GM19043 (cell line): ENCODE data around the gene DAND5.
"Not testable (repeated sequence)": the region's sequence is repeated elsewhere in the genome, so short reads cannot be mapped to it uniquely, and the experiment has no call there.

Experiments used
- ATAC-seq: cut with Tn5 transposase; IDR thresholded peaks from one replicate; pipeline ENCODE4 v1.9.1; 2021; ENCODE audit warnings: low read depth; ENCODE audit not compliant: unreplicated experiment

DAND5 gene

GRCh38 chr19:12965017-12965811 lies 4.2 kb upstream of the DAND5 start:
- no peak for ATAC-seq

GRCh38 chr19:12965812-12966135 lies 3.6 kb upstream of the DAND5 start:
- ATAC-seq: no peak

- no peak for ATAC-seq
Observed at GRCh38 chr19:12967907-12968306, 1.5 kb upstream of the DAND5 start.

GRCh38 chr19:12970070-12970820 lies 869 bp downstream of the DAND5 start:
- no peak for ATAC-seq

GRCh38 chr19:12973236-12973635 lies 3.9 kb downstream of the DAND5 start:
- ATAC-seq: no peak

- ATAC-seq: no peak
Observed at GRCh38 chr19:12974301-12975220, 5.2 kb downstream of the DAND5 start.

GRCh38 chr19:12975221-12975741 lies 5.9 kb downstream of the DAND5 start:
- ATAC-seq: no peak

GRCh38 chr19:12976109-12976508 lies 6.7 kb downstream of the DAND5 start:
- not testable (repeated sequence) for ATAC-seq

- no peak for ATAC-seq
Observed at GRCh38 chr19:12979974-12980373, 10.6 kb downstream of the DAND5 start.

GRCh38 chr19:12982648-12983047 lies 13.3 kb downstream of the DAND5 start:
- ATAC-seq: no peak

GRCh38 chr19:12983091-12983490 lies 13.7 kb downstream of the DAND5 start:
- no peak for ATAC-seq

- no peak for ATAC-seq
Observed at GRCh38 chr19:12983542-12984142, 14.3 kb downstream of the DAND5 start.

GRCh38 chr19:12984143-12984627 lies 14.8 kb downstream of the DAND5 start:
- no peak for ATAC-seq

- ATAC-seq: no peak
Observed at GRCh38 chr19:12984683-12985048, 15.3 kb downstream of the DAND5 start.

- ATAC-seq: no peak
Observed at GRCh38 chr19:12985049-12985776, 15.8 kb downstream of the DAND5 start.

GRCh38 chr19:12986726-12987125 lies 17.4 kb downstream of the DAND5 start:
- no peak for ATAC-seq

- ATAC-seq: no peak
Observed at GRCh38 chr19:12987190-12987589, 17.8 kb downstream of the DAND5 start.

- ATAC-seq: no peak
Observed at GRCh38 chr19:12987781-12988180, 18.4 kb downstream of the DAND5 start.

GRCh38 chr19:12990431-12990830 lies 21.1 kb downstream of the DAND5 start:
- no peak for ATAC-seq

GRCh38 chr19:12990853-12991252 lies 21.5 kb downstream of the DAND5 start:
- no peak for ATAC-seq
